GM06990 (cell line): ENCODE data around the gene MAB21L2.

Experiments
- DNase-seq: peaks from one replicate; pipeline ENCODE4 v3.0.0-alpha.2; 2011; ENCODE audit not compliant: insufficient read length; ENCODE audit errors: extremely low read depth
- H3K27me3 ChIP-seq: replicated peaks from 2 replicates; pipeline ENCODE4 v1.6.0; 2011; ENCODE audit warnings: low read length; ENCODE audit not compliant: control insufficient read depth, insufficient read depth
- H3K36me3 ChIP-seq: 2 replicates; pipeline ENCODE4 v1.5.1; 2011; ENCODE audit warnings: low read length; ENCODE audit not compliant: control insufficient read depth, insufficient read depth
- H3K4me3 ChIP-seq: replicated peaks from 2 replicates; pipeline ENCODE4 v1.5.1; 2011; ENCODE audit warnings: low read depth, mild to moderate bottlenecking, control low read depth, low read length
- TF ChIP-seq, protein P1 (sequence below): IDR thresholded peaks from 2 replicates; pipeline ENCODE4 v1.5.1; 2011; ENCODE audit warnings: low read length, control low read depth, mild to moderate bottlenecking, inconsistent platforms; ENCODE audit not compliant: insufficient read depth, poor library complexity, severe bottlenecking

MAB21L2 gene

GRCh38 chr4:150570862-150571261, 11.1 kb upstream of the MAB21L2 start:
- H3K36me3 ChIP-seq: no peaks in the 10 kb centered on the region
- H3K27me3 ChIP-seq: no peaks in the 10 kb centered on the region
- no peak overlapping the region for H3K4me3 ChIP-seq
- TF ChIP-seq, protein P1, sequence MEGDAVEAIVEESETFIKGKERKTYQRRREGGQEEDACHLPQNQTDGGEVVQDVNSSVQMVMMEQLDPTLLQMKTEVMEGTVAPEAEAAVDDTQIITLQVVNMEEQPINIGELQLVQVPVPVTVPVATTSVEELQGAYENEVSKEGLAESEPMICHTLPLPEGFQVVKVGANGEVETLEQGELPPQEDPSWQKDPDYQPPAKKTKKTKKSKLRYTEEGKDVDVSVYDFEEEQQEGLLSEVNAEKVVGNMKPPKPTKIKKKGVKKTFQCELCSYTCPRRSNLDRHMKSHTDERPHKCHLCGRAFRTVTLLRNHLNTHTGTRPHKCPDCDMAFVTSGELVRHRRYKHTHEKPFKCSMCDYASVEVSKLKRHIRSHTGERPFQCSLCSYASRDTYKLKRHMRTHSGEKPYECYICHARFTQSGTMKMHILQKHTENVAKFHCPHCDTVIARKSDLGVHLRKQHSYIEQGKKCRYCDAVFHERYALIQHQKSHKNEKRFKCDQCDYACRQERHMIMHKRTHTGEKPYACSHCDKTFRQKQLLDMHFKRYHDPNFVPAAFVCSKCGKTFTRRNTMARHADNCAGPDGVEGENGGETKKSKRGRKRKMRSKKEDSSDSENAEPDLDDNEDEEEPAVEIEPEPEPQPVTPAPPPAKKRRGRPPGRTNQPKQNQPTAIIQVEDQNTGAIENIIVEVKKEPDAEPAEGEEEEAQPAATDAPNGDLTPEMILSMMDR: no peak
- no peak for DNase-seq

DNA sequence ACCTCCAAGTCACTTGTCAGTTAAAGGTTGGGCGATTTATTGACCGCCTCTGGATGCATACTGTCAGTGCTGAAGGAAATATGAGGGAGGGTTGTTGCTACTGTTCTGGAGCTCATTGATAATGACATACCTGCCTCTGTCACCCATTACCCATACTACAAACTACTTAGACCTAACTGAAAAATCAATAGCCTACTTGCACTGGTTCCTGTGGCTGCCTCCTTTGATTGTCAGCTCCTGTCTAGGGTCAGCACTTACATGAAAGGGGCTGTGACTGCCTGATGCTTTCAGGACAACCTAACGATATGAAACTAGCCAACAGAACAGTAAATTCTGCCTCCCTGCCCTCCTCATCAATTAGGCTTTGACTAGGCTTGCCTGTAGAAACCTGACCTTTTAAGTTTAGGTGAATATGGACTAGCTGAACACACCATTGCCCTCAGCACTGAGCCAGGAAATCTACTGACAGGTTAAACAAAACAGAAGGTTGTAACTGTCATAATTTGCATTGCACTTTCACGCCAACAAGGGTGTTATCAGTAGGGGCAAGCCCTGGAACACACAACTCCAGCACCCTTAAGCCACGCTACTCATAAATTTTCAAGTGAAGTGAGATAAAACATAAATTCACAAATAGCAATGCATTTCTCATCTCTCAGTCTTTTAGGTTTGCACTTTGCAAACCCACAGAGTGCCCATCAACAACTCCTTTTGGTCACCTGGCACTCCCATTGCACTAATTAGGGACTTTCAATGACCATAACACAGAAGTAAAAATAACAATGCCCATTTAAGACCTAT, 9.0 kb upstream of the MAB21L2 start:
- Histone ChIP-seq H3K4me3 (no peak overlapping the region), H3K27me3 (no peaks in the 10 kb centered on the region), H3K36me3 (no peaks in the 10 kb centered on the region)
- TF ChIP-seq, protein P1: no peak
- DNase-seq: no peak

GRCh38 chr4:150573534-150573933, 8.4 kb upstream of the MAB21L2 start:
- H3K36me3 ChIP-seq: no peaks in the 10 kb centered on the region
- no peak for DNase-seq
- TF ChIP-seq, protein P1: no peak
- no peak overlapping the region for H3K4me3 ChIP-seq
- no peaks in the 10 kb centered on the region for H3K27me3 ChIP-seq

- no peaks in the 10 kb centered on the region for H3K36me3 ChIP-seq
- no peaks in the 10 kb centered on the region for H3K27me3 ChIP-seq
- H3K4me3 ChIP-seq: no peak overlapping the region
- TF ChIP-seq, protein P1: no peak
- DNase-seq: no peak
Measured at GRCh38 chr4:150574678-150575077, 7.3 kb upstream of the MAB21L2 start.

DNA sequence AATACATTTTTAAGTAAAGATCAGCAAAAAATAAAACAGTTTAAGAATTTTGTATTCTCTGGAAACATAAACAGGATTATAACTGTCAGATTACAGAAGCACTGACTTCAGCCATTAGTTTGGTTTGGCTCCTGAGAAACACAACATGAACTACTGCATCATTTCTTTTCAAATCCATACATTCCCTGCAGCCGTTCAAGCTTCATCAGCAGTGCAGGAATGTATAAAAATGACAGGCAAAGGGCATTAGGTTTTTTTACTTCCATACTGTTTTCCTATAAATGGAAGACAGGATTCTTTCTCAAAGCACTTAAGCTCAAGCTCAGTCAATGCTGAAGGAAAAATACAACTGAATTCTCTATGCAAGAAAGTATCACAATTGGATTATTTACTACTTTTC, 4.2 kb upstream of the MAB21L2 start:
- no peak for DNase-seq
- Histone ChIP-seq H3K27me3 (no peaks in the 10 kb centered on the region), H3K36me3 (no peaks in the 10 kb centered on the region), H3K4me3 (no peak overlapping the region)
- TF ChIP-seq, protein P1: no peak
